Nephron progenitor cell (in vitro differentiated cells): ENCODE data around the gene LTBP4.

ENCODE experiments used
- DNase-seq: peaks from one replicate; pipeline ENCODE4 v3.0.0; 2021
- H3K27ac Mint-ChIP-seq: 2 replicates; pipeline ENCODE4 v1.8.0; 2021; ENCODE audit warnings: mild to moderate bottlenecking, moderate library complexity, mixed read lengths
- H3K27me3 Mint-ChIP-seq: 2 replicates; pipeline ENCODE4 v1.8.0; 2021; ENCODE audit warnings: mild to moderate bottlenecking, low read depth, mixed read lengths; ENCODE audit not compliant: poor library complexity
- H3K36me3 Mint-ChIP-seq: 2 replicates; pipeline ENCODE4 v1.8.0; 2021; ENCODE audit warnings: low read depth, mixed read lengths
- H3K4me1 Mint-ChIP-seq: 2 replicates; pipeline ENCODE4 v1.8.0; 2021; ENCODE audit warnings: mixed read lengths
- H3K4me3 Mint-ChIP-seq: 2 replicates; pipeline ENCODE4 v1.8.0; 2021; ENCODE audit warnings: mild to moderate bottlenecking, moderate library complexity, mixed read lengths
- H3K9me3 Mint-ChIP-seq: 2 replicates; pipeline ENCODE4 v1.8.0; 2021; ENCODE audit warnings: mild to moderate bottlenecking, moderate library complexity, mixed read lengths
- TF ChIP-seq, protein P1 (sequence below): fragments of 200-600 bp; sonication (generic); IDR thresholded peaks from 2 replicates; pipeline ENCODE4 v1.5.0; 2021; ENCODE audit warnings: antibody characterized with exemption

LTBP4 gene

DNA sequence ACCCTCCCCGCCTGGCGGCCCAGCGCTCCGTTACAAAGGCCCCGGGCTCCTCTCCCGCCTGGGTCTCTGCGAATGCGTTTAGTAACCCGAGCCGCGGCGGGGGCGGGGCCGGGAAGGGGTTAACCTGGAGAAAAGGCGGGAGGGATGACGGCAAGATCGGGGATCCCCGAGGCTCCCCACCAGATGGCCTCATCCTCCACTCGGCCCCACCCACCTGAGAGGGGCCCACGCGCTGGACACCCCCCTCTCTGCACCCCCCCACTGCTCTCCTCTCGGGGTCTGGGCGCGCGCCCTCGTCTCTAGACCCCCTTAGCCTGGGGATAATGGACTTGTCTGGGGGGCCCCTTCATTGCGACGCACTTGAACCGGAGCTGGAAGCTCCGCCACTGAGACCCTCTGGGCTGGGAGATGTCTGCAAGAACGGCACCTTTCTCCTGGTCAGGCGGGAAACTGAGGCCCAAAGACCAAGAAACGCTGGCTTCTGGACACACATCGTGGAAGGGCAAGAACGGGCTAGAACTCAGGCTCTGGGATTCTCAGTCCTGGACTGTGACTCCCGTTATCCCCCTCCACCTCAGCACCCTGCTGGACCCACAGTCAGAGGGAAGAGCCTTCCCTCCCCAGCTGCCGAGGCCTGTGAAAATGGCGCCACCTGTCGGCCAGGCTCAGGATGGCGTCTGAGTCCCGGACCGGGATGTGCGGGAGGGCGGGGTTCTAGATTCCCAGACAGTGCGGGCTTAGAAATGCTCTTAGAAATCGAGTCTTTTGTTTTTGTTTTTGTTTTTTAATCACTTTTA, 2.9 kb upstream of the LTBP4 start:
- no peaks in the 10 kb centered on the region for H3K36me3 Mint-ChIP-seq
- H3K27me3 Mint-ChIP-seq, result peaks cover 72% of the 10 kb centered on the region
- H3K9me3 Mint-ChIP-seq, result no peaks in the 10 kb centered on the region
- peak overlapping the region; percentile 92 for H3K27ac Mint-ChIP-seq
- H3K4me3 Mint-ChIP-seq, result peak overlapping the region; percentile 91
- TF ChIP-seq, protein P1, sequence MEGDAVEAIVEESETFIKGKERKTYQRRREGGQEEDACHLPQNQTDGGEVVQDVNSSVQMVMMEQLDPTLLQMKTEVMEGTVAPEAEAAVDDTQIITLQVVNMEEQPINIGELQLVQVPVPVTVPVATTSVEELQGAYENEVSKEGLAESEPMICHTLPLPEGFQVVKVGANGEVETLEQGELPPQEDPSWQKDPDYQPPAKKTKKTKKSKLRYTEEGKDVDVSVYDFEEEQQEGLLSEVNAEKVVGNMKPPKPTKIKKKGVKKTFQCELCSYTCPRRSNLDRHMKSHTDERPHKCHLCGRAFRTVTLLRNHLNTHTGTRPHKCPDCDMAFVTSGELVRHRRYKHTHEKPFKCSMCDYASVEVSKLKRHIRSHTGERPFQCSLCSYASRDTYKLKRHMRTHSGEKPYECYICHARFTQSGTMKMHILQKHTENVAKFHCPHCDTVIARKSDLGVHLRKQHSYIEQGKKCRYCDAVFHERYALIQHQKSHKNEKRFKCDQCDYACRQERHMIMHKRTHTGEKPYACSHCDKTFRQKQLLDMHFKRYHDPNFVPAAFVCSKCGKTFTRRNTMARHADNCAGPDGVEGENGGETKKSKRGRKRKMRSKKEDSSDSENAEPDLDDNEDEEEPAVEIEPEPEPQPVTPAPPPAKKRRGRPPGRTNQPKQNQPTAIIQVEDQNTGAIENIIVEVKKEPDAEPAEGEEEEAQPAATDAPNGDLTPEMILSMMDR, result peak; percentile 98
- DNase-seq, result peak; percentile 95
- H3K4me1 Mint-ChIP-seq, result peaks cover 53% of the 10 kb centered on the region

- TF ChIP-seq, protein P1, result no peak
- H3K4me3 Mint-ChIP-seq, result peak overlapping the region; percentile 91
- peaks cover 74% of the 10 kb centered on the region for H3K27me3 Mint-ChIP-seq
- H3K27ac Mint-ChIP-seq, result no peak overlapping the region
- DNase-seq, result no peak
- H3K4me1 Mint-ChIP-seq, result peaks cover 58% of the 10 kb centered on the region
- H3K9me3 Mint-ChIP-seq, result no peaks in the 10 kb centered on the region
- H3K36me3 Mint-ChIP-seq, result no peaks in the 10 kb centered on the region
Measured at GRCh38 chr19:40598918-40599307, 2.3 kb upstream of the LTBP4 start.

DNA sequence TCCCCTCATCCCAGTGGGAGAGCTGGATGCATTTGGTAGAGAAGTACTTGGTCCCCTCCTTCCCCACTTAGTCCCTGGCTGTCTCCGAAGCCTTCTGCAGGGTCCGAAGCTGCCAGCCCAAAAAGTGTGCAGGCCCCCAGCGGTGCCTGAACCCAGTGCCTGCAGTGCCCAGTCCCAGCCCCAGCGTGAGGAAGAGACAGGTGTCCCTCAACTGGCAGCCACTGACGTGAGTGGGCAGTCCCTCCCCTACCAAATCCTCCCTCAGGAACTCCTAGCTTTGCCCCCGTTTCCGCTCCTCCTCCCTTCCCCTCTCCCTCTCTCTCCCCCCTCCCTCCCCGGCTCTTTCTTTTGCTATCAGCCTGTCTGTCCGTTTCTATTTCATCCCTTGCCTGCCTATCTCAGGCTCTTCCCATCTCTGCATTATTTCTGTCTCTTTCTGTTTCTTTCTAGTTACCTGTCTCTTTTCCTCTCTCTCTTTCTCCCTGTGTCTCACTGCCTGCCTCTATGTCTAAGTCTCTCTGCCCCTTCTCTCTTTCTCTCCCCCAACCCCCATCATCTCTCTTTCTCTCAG, 1.8 kb upstream of the LTBP4 start:
- Mint-ChIP-seq H3K36me3 (no peaks in the 10 kb centered on the region), H3K27me3 (peaks cover 74% of the 10 kb centered on the region), H3K27ac (no peak overlapping the region), H3K9me3 (no peaks in the 10 kb centered on the region), H3K4me1 (peaks cover 58% of the 10 kb centered on the region), H3K4me3 (peak overlapping the region; percentile 91)
- TF ChIP-seq, protein P1, result no peak
- no peak for DNase-seq

- peaks cover 56% of the 10 kb centered on the region for H3K4me1 Mint-ChIP-seq
- no peaks in the 10 kb centered on the region for H3K9me3 Mint-ChIP-seq
- H3K27me3 Mint-ChIP-seq, result peaks cover 71% of the 10 kb centered on the region
- no peak for DNase-seq
- no peak overlapping the region for H3K27ac Mint-ChIP-seq
- no peaks in the 10 kb centered on the region for H3K36me3 Mint-ChIP-seq
- peak overlapping the region; percentile 91 for H3K4me3 Mint-ChIP-seq
- TF ChIP-seq, protein P1, result no peak
Measured at GRCh38 chr19:40599902-40600569, 1.1 kb upstream of the LTBP4 start.

GRCh38 chr19:40600570-40601133, 517 bp upstream of the LTBP4 start:
- H3K4me1 Mint-ChIP-seq, result peaks cover 60% of the 10 kb centered on the region
- peak overlapping the region; percentile 70 for H3K4me3 Mint-ChIP-seq
- TF ChIP-seq, protein P1, result no peak
- H3K36me3 Mint-ChIP-seq, result no peaks in the 10 kb centered on the region
- H3K9me3 Mint-ChIP-seq, result no peaks in the 10 kb centered on the region
- H3K27me3 Mint-ChIP-seq, result peaks cover 72% of the 10 kb centered on the region
- DNase-seq, result no peak
- H3K27ac Mint-ChIP-seq, result no peak overlapping the region
